Adrenal gland (tissue), 5 donors: ENCODE measurements around the gene FCHSD2.

Experiments used
- POLR2A ChIP-seq, 2 donors: fragments of 450-650 bp; IDR thresholded peaks; one replicate each; pipeline ENCODE4 v1.6.1; 2017; ENCODE audit warnings: antibody characterized with exemption in 2 of 2, mild to moderate bottlenecking in 2 of 2, moderate library complexity in 1 of 2
- TF ChIP-seq, protein P1 (sequence below), 6 experiments: fragments of 450-650 bp in 4 of 6; fragments of 200-600 bp in 2 of 6; sonication (generic) in 1 of 6; IDR thresholded peaks; 1 replicate in 5 of 6; 2 replicates in 1 of 6; pipeline versions ENCODE4 v1.5.1 to v1.8.0; 2016 to 2021; ENCODE audit warnings: antibody characterized with exemption in 6 of 6, mild to moderate bottlenecking in 2 of 6, moderate library complexity in 1 of 6
- donor health status: DM: no; HTN: no; CAD: no.

DNA sequence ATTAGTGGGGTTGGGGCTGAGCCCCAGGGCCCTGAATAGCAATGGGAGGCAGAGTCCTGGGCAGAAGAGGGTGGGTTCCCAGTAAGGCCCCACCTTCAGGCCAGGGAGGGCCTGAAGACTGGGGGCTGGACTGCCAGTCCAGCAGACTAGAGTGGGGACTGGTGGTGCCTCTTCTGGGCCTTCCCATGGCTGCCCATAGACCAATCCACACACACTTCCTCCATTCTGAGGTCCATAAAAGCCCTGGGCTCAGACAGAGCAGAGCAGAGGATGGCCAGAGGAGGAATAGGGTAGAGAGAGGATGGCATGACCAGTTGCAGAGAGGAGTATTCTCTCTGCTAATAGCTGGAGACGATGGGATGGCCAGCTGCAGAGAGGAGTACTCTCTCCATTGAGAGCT lies 216.0 kb downstream of the FCHSD2 start:
- TF ChIP-seq, protein P1, sequence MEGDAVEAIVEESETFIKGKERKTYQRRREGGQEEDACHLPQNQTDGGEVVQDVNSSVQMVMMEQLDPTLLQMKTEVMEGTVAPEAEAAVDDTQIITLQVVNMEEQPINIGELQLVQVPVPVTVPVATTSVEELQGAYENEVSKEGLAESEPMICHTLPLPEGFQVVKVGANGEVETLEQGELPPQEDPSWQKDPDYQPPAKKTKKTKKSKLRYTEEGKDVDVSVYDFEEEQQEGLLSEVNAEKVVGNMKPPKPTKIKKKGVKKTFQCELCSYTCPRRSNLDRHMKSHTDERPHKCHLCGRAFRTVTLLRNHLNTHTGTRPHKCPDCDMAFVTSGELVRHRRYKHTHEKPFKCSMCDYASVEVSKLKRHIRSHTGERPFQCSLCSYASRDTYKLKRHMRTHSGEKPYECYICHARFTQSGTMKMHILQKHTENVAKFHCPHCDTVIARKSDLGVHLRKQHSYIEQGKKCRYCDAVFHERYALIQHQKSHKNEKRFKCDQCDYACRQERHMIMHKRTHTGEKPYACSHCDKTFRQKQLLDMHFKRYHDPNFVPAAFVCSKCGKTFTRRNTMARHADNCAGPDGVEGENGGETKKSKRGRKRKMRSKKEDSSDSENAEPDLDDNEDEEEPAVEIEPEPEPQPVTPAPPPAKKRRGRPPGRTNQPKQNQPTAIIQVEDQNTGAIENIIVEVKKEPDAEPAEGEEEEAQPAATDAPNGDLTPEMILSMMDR (IDR thresholded peaks at IDR 0.05) = no peak
- TF ChIP-seq POLR2A (IDR thresholded peaks at IDR 0.05) = no peak
